HG03159 (cell line): ENCODE measurements around the gene EVI2A.
A peak's percentile ranks its signal among the peaks of the same experiment; 100 is the strongest.
"Not testable (repeated sequence)": the region's sequence is repeated elsewhere in the genome, so short reads cannot be mapped to it uniquely, and the experiment has no call there.

Experiments
- ATAC-seq: cut with Tn5 transposase; IDR thresholded peaks from one replicate; pipeline ENCODE4 v1.9.1; 2021; ENCODE audit warnings: mild to moderate bottlenecking, moderate library complexity; ENCODE audit not compliant: unreplicated experiment

The EVI2A gene

GRCh38 chr17:31321481-31321880 lies at the start of gene EVI2A:
TSS of gene EVI2A (minus strand) at chr17:31321622. CDS start at chr17:31319013, 2,609 bp downstream.
- ATAC-seq, result no peak

- ATAC-seq, result no peak
Observed at GRCh38 chr17:31369266-31369665, 47.8 kb upstream of the EVI2A start.

- no peak for ATAC-seq
Observed at GRCh38 chr17:31366088-31366487, 44.7 kb upstream of the EVI2A start.

GRCh38 chr17:31364012-31364411 lies 42.6 kb upstream of the EVI2A start:
- no peak for ATAC-seq

GRCh38 chr17:31357839-31358394 lies 36.5 kb upstream of the EVI2A start:
- ATAC-seq, result no peak

- ATAC-seq, result no peak
Observed at GRCh38 chr17:31357091-31357490, 35.7 kb upstream of the EVI2A start.

- no peak for ATAC-seq
Observed at GRCh38 chr17:31355935-31356334, 34.5 kb upstream of the EVI2A start.

- ATAC-seq, result no peak
Observed at GRCh38 chr17:31349454-31349853, 28.0 kb upstream of the EVI2A start.

- ATAC-seq, result not testable (repeated sequence)
Observed at GRCh38 chr17:31345191-31345747, 23.8 kb upstream of the EVI2A start.

- no peak for ATAC-seq
Observed at GRCh38 chr17:31339906-31340661, 18.7 kb upstream of the EVI2A start.

- no peak for ATAC-seq
Observed at GRCh38 chr17:31329221-31329620, 7.8 kb upstream of the EVI2A start.

GRCh38 chr17:31328160-31328535 lies 6.7 kb upstream of the EVI2A start:
- ATAC-seq, result no peak

- no peak for ATAC-seq
Observed at GRCh38 chr17:31327534-31328159, 6.2 kb upstream of the EVI2A start.

GRCh38 chr17:31323551-31323950 lies 2.1 kb upstream of the EVI2A start:
- no peak for ATAC-seq

- ATAC-seq, result no peak
Observed at GRCh38 chr17:31321966-31322365, 544 bp upstream of the EVI2A start.

- no peak for ATAC-seq
Observed at GRCh38 chr17:31320791-31321190, 631 bp downstream of the EVI2A start.

GRCh38 chr17:31320241-31320640 lies 1.2 kb downstream of the EVI2A start:
- no peak for ATAC-seq

GRCh38 chr17:31318851-31319661 lies 2.4 kb downstream of the EVI2A start:
- peak; percentile 30 for ATAC-seq

- peak; percentile 41 for ATAC-seq
Observed at GRCh38 chr17:31318298-31318801, 3.1 kb downstream of the EVI2A start.

- no peak for ATAC-seq
Observed at GRCh38 chr17:31314782-31315100, 6.7 kb downstream of the EVI2A start.
